Activated CD8-positive, alpha-beta memory T cell treated with anti-CD3 and anti-CD28 coated beads for 24 hours (primary cell): ENCODE measurements around the gene TOPBP1.

Experiments used
- DNase-seq: peaks from one replicate; pipeline ENCODE4 v3.0.0-alpha.2; 2020

TOPBP1 gene

DNA sequence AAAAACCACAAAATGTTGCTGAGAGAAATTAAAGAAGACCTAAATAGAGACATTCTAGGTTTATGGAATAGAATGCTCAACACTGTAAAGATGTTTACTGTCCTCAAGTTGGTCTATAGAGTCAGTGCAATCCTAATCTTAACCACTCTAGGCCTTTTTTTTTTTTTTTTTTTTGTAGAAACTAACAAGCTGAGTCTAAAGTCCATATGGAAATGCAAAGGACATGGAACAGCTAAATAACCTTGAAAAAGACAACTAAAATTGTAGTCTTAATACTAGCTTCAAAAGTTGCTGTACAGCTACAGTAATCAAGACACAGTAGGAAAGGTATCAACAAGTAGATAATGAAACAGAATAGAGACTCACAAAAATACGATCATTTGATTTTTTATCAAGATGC, 55.4 kb downstream of the TOPBP1 start:
- DNase-seq: no peak

- no peak for DNase-seq
Measured at GRCh38 chr3:133600572-133601081, 61.1 kb downstream of the TOPBP1 start.

- DNase-seq: no peak
Measured at GRCh38 chr3:133599280-133599679, 62.5 kb downstream of the TOPBP1 start.

- DNase-seq: no peak
Measured at GRCh38 chr3:133598405-133598804, 63.3 kb downstream of the TOPBP1 start.

DNA sequence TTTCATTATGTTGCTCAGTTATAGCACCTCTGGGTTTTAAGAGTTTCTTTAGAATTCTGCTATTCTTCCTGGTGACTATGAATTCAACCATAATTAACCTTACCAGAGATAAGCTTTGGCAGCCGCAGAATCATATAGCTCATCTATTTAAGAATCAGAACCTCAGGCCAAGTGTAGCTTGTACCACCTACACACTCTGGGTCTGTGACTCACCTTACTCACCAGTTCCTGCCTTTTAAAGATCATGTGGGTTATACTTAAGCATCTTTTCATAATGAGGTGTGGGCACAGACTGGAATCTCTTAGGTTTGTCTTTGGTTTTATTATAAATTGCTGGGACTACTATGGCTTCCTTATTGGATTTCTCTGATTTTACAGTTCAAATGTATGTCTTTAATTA, 66.4 kb downstream of the TOPBP1 start:
- no peak for DNase-seq

GRCh38 chr3:133593243-133593642, 68.5 kb downstream of the TOPBP1 start:
- DNase-seq: no peak

GRCh38 chr3:133592843-133593242, 68.9 kb downstream of the TOPBP1 start:
- DNase-seq: no peak

DNA sequence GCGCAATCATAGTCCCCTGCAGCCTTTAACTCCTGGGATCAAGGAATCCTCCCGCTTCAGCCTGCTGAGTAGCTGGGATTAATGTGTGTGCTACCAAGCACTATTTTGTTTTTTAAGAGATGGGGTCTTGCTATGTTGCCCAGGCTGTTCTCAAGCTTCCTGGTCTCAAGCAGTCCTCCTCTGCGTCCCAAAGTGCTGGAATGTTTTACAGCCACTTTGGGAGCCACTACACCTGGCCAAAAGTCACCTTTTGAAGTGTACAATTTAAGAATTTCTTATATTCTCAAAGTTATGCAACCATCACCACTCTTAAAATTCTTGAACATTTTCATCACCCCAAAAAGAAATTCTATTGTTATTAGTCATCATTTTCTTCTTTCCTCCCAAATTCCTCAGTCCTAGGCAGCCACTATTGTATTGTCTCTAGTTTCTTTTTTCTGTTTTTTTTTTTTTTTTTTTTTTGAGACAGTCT, 70.4 kb downstream of the TOPBP1 start:
- no peak for DNase-seq

GRCh38 chr3:133589503-133589902, 72.2 kb downstream of the TOPBP1 start:
- DNase-seq: no peak

GRCh38 chr3:133588784-133589465, 72.8 kb downstream of the TOPBP1 start:
- DNase-seq: no peak

DNA sequence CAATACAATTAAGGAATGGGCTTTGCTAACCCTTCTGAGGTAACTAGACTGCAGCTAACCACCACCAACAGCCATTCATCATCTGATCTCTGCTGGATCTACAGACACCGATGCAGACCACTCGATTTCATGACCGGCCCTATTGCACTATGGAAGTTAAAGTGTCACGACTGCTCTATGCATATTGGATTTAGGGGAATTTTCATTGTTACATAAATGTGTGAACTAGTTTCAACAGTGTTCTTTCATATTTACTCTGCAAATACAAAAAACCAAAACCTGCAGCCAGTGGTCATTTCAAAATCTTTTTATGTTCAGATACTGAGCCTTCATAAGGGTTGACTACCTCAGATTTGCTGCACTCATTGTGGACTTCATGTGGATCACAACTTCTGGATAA, 73.7 kb downstream of the TOPBP1 start:
- DNase-seq: no peak

DNA sequence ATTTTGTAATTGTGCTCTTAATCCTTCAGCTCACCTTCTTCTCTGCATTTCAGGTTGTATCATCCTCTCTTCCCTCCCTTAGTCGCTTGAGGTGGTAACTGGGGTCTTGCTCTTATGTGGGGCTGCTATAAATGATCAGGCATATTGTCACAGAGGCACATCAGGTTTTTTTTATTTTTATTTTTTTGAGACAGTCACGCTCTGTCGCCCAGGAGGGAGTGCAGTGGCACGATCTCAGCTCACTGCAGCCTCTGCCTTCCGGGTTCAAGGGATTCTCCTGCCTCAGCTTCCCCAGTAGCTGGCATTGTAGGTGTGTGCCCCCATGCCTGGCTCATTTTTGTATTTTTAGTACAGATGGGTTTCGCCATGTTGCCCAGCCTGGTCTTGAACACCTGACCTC, 78.3 kb downstream of the TOPBP1 start:
- DNase-seq: no peak

DNA sequence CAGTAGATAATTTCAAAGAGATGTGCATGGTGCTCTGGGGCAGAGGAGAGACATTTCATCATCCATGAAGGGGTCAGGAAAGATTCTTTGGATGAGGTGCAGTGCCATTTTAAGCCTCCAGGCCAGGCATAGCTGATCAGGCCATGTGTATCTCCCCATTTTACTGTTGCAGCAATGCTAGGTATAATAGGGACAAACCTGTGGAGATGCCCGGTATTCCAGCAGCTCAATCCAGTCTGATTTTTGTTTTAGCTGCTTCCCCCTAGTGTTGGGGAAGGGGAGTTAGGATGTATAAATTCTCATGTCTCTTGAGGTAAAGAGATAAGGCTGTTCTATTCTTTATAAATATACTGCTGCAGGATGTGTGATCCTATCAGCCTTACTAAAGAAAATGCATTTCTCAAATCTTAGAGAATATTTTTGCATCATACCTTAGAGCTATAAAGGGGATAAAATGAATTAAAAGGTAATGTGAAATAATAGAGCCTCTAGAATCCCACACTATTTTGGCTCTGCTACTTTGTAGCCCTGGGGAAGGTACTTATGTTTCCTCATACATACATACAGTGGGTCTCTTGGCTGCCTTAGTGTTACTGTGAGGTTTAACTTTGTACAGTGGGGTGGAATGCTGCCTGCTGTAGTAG, 83.1 kb downstream of the TOPBP1 start:
- DNase-seq: peak; percentile 57

DNA sequence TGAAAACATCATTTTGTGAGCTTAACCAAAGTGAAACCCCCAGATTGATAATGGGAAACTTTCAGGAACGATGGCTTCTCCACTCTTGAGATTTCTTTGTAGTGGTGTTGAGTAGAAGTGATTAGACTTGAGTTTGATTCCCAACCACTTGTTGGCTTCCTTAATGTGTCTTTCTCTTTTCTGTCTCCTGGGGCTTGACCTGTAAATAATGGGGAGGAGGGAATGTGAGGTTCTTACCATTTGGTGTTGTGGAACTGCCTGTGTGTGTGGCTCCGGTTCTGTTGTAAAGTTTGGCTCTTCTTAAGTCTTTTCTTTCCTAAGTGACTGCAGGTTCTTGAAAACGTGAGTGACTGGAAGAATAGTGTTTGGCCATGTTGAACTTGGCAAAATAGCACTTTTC, 85.6 kb downstream of the TOPBP1 start:
- peak; percentile 24 for DNase-seq

DNA sequence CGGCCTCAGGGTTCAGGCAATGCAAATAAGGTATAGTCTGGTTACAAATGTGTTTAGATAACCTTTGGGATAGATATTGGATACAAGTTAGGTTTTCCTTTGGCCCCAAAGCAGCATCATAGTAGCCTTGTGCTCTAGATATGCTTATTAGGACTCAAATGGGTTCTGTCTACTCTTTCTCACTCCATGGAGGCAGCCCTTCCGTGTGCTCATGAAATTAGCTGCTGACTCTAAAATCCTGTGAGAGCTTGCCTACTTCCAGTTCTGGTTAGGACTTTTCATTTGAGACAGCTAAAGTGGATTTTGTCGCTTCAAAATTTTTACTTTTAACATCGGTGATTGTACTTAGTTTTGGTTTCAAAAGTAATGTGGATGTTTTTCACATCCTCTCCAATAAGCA, 86.7 kb downstream of the TOPBP1 start:
- DNase-seq: peak; percentile 38

- DNase-seq: peak; percentile 90
Measured at GRCh38 chr3:133574260-133574881, 87.4 kb downstream of the TOPBP1 start.

DNA sequence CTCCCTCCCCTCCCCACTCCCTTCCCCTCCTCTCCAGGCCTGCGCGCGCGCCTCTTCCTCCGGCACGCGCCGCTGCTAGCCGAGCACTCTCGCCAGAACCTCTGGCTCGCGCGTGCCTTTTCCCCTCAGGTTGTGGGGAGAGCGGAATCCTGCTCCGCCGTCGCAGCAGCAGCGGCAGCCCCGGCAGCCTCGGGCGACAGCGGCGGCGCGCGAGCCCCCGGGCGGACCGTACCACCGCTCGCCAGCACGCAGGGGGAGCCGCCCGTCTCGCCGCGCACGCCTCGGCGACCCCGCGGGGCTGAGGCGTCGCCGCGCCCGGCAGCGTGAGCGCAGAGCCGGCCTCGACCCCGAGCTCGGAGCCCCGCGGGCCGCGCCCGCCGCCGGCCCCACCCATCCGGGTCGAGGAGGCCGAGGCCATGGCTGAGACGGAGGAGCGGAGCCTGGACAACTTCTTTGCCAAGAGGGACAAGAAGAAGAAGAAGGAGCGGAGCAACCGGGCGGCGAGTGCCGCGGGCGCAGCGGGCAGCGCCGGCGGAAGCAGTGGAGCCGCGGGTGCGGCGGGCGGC, 88.0 kb downstream of the TOPBP1 start, which contains the start of gene CDV3:
Gene CDV3, plus strand, starts transcription at position 58 of the 566 bp plus-strand sequence. Its CDS starts 359 bp downstream, at position 417.
- DNase-seq: no peak

DNA sequence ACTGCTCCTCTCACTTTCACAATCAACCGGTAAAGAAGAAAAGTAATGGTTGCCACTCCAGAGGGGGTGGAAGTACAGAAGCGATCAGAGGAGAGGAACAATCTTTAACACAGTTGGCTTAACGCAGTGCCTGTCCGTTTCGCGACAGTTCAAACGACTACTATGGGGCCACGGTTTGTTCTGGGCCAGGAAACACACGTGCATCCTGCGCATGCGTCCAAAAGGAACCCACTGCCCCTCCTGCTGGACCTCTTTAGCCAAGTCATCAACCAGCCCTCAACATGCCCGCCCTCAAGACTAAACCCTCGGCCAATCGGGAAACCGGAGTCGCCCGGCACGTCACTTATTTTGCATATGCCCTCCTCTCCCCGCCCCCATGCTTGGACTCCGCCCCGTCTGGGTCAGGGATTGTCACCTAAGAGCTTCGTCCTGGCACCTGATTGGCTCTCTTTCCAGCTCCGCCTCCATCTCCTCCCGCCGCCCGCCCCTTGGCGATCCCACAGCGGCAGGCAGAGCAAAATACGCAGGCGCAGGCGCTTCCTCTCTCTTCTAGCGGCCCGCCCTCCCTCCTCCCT, 88.6 kb downstream of the TOPBP1 start:
- peak; percentile 100 for DNase-seq

DNA sequence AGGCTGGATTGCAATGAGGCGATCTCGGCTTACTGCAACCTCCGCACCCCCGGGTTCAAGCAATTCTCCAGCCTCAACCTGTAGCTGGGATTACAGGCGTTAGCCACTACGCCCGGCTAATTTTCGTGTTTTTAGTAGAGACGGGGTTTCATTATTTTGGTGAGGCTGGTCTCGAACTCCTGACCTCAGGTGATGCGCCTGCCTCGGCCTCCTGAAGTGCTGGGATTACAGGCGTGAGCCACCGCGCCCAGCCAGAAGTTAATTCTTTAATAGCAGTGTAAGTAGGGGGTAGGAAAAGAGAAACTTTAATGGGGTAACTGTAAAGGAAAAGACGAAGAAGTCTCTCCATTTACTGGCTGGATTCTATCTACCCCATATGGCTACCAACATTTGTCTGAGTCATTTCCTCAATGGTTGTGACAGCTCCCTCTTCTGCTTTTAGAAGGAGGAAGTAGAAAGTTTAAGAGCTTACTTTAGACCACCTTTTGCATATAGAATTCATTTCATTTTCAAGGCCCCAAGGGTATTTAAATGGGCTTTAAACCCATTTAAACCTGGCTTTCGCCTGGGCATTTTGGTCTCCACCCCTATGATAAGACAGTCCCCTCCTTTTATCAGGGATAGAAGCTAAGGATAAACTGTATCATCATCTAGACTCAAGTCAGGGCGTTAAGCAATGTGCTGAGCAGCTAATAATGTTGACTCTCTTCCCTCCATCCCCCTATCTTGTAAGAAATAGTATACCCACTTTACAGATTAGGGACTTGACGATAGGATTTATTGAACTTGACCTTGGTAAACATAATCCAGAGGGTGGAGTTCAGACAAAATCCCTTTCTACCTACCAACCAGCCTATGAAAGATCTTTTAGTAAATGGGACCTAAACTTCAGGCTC, 89.3 kb downstream of the TOPBP1 start:
- peak; percentile 69 for DNase-seq

GRCh38 chr3:133570937-133571320, 90.8 kb downstream of the TOPBP1 start:
- DNase-seq: no peak

DNA sequence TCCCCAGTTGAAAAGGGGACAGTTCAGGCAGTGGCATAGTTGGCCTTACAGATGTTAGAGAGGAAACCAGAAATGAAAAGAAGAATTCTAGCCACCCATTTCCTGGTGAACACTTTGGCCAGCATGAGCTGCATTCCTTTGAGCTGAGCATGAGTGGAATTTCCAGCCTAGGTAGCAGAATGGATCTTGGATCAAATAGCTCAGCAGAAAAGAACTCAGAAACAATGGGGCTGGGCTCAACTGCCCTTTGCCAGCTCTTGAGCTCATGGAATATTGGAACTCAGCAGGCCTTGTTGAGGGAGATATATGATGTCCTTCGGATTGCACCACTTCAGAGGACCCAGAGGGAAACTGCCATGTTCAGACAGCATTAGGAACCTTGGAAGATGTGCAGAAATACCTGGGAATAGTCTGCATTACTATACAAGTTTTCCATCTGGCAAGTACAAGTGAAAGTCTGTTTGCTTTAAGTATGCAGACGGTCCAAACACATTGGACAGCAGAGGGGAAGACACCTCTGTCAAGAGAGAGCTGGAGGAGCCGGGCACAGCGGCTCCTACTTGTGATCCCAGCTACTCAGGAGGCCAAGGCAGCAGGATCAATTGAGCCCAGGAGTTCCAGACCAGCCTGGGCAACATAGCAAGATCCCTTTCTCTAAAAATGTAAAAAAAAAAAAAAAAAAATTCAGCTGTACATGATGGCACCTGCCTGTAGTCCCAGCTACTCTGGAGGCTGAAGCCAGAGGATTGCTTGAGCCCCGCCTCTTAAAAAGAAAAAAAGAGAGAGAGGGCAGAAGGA, 91.4 kb downstream of the TOPBP1 start:
- no peak for DNase-seq
